CD4-positive, alpha-beta T cell treated with Interleukin-10 for 1 hour (primary cell): Measurements from ENCODE around the gene RSPH1.

Experiments
- DNase-seq: peaks from one replicate; pipeline ENCODE4 v3.0.0-alpha.2; 2020

RSPH1 gene

DNA sequence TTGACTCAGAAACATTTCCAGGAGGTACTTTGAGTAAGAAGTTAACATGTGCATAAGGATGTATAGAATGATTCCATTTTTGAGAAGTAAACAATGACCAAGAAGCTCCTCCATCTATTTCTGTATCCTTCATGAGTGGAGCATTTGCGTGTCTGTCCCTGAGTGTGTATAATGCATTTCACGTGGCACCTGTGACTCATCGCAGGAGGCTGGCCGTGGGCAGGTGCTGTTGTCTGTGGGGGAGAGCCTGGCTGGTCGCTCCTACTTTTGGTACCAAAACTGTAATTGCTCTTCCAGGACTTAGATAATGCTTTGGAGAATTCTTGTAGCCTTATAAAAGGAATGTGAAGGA lies 34.1 kb upstream of the RSPH1 start:
- no peak for DNase-seq

DNA sequence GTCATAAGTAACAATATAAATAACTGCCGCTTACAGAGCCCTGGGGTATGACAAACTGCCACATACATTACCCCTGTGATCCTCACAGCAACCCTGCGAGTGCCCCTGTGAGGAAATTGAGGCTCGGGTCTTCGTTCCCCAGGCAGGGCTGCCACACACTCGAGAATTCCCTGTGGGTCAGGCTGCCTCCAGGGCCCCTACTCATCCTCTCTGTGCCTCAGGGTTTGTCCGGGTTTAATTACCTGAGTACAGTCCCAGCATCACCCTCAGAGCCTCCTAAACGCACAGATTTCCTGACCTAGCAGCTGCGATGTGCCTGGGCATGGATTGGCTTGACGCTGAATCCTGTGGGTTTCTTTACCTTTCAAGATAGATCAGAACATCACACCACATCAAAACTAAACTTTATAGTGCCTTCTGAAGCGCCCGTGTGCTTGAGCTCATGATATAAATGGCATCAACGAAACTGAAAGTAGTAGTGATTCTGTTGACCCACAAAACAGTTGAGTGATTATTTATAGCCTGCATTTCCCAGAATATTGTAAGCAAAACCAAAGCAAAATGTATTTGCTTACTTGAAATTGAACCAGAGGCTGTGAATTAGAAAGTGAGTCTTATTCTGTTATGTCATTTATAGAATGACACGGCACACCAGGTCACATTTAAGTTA lies 31.6 kb upstream of the RSPH1 start:
- peak; percentile 83 for DNase-seq

DNA sequence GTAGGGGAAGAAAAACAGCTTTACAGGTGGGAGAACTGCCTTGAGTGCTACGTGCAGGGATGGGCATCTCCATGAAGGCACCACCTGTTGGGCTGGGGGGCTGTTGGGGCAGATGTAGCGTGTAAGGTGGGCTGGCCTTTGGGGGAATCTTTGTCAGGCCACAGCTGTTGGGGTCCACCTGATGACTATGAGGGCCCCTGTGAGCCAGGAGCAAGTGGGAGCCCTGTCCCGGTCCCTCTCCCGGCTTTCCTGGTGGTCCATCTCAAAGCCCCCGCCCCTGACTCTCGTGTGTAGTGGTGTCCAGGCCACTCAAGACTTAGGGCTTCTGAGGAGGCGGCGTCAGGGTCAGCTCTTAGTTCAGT lies 31.1 kb upstream of the RSPH1 start:
- no peak for DNase-seq

GRCh38 chr21:42526379-42526727 lies 30.3 kb upstream of the RSPH1 start:
- no peak for DNase-seq

DNA sequence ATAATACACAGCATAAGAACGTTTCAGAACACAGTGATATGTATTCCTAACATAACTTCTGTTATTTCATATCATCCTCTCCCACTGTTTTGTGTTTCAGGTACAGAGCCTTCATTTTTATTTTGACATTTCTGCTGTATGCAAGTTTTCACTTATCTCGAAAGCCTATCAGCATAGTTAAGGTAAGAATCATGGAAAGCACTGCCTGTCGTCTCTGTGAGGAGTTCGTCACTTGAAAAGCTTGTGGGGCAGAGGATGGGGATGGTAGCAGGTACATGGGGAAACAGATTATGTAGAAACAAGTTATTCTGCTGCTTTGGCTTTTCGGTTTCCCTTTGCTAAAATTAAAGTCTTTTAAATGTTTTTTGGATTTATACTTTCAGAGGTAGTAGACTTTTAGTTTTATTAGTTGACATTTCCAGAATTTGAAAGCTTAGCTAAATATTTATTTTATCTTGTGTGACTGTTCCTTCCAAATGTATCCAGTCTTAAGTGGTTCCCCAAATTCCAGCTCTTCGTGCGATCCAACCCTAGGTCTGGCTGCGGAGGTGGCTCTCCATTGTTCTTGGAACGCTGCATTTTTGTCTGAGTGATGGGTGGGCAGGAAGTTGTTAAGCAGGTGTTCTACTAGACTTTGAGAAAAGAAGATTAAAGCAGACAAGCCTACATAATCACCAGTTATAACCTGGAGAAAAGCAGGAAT lies 29.8 kb upstream of the RSPH1 start:
- no peak for DNase-seq

DNA sequence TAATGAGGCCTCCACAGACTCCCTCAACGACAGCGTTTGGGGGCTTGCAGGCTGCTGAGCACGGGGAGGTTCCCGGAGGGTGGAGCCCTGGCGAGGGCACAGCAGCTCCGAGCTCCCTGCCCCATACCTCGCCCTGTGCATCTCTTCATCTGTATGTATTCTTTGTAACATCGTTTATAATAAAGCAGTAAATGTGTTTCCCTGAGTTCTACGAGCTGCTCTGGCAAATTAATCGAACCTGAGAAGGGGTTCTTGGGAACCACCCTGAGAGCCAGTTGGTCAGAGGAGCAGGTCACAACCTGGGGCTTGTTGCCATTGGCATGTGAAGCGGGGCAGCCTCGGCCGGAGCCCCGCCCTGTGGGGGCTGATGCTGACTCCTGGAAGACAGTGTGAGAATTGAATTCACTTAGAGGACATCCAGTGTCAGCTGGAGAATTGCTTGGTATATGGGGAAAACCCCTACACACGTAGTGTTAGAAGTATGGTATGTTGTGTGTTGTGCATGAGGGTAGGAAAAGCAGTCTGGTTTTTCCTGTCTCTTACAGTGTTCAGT lies 29.1 kb upstream of the RSPH1 start:
- no peak for DNase-seq

- peak; percentile 69 for DNase-seq
Observed at GRCh38 chr21:42524341-42525028, 28.5 kb upstream of the RSPH1 start.

- DNase-seq = no peak
Observed at GRCh38 chr21:42523941-42524340, 27.9 kb upstream of the RSPH1 start.

- DNase-seq = no peak
Observed at GRCh38 chr21:42523211-42523610, 27.2 kb upstream of the RSPH1 start.

GRCh38 chr21:42522771-42523170 lies 26.7 kb upstream of the RSPH1 start:
- DNase-seq = no peak

DNA sequence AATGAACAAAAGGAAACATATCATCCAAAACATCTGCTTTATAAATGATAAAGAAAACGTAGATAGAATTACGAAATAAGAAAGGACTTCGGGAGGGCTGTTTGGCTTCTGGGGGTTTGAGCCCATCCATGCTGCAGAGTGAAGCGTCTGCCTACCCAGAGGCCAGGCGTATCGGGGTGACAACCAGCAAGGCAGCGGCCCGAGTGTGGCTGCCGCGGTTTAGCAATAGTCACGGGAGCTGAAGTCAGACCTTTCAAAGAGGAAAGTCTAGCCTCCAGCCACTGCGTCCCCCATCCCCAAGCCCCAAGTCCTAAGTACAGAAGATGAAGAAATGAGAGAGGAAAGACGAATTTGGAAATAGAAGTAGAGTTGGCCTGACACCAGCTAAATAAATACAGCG lies 26.2 kb upstream of the RSPH1 start:
- DNase-seq = no peak

DNA sequence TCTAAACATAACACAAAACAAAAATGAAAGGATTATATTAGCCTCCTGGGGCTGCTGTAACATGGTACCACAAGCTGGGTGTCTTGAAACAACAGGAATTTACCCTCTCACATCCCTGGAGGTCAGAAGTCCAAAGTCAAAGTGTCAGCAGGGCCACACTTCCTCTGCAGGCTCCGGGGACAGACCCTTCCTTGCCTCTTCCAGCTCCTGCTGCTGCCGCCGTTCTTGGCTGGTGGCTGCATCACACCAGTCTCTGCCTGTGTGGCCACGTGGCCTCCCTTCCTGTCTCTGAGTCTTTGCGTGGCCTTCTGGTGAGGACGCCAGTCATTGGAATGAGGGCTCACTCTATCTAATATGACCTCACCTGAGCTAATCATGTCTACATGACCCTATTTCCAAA lies 25.8 kb upstream of the RSPH1 start:
- DNase-seq = no peak

DNA sequence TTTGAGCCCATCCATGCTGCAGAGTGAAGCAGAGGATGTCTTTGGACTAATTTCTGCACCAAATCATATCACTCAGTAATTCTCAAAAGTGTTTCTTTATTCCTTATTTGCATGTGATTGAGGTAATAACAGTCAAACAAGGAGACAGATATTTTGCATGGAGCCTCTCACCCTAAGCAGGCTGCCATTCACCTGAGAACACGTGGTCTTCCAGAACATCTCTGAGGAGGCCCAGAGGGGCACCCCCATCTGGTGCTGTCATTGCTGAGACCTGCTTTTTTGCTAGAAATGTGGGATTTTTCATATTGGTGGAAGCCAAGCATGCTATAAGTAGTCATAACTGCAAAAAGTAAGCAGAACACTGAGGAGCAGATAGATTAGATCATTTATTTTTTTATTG lies 25.4 kb upstream of the RSPH1 start:
- no peak for DNase-seq

GRCh38 chr21:42520628-42521253 lies 24.7 kb upstream of the RSPH1 start:
- DNase-seq = no peak

GRCh38 chr21:42518626-42519025 lies 22.6 kb upstream of the RSPH1 start:
- no peak for DNase-seq

DNA sequence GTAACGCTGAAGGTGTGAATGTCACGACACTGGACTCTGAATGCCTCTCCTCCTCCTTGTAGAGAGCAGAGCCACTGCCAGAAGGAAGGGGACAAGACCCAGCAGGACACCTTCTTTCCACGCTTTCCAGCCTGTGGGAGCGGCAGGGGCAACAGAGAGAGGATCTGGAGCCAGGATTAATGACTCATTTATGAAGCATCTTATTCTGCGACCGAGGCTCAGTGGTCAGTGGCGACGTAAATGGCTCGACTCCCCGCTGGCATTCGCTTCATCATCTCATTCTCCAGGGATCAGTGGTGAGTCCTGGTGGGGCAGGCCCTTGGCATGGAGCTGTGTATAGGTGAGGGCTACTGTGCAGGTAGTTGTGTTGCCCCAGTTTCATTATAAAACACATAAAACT lies 22.2 kb upstream of the RSPH1 start:
- DNase-seq = no peak

- no peak for DNase-seq
Observed at GRCh38 chr21:42515708-42516502, 19.9 kb upstream of the RSPH1 start.

DNA sequence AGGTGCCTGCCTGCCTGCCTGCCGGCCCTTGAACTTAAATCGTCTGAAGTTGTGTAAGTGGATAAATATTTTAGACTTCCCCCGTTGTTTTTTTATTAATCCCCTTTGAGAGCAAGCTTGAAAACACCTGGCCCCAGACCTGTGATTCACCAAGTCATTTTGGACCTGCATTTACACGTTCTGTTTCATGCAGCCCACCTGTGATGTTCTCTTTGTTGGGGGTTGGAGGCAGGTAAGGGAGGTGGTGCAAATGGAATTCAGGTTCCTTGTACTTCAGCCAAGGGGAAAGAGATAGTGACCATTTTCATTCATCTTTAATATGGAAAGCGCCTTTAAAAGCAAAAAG lies 18.8 kb upstream of the RSPH1 start:
- DNase-seq = no peak

DNA sequence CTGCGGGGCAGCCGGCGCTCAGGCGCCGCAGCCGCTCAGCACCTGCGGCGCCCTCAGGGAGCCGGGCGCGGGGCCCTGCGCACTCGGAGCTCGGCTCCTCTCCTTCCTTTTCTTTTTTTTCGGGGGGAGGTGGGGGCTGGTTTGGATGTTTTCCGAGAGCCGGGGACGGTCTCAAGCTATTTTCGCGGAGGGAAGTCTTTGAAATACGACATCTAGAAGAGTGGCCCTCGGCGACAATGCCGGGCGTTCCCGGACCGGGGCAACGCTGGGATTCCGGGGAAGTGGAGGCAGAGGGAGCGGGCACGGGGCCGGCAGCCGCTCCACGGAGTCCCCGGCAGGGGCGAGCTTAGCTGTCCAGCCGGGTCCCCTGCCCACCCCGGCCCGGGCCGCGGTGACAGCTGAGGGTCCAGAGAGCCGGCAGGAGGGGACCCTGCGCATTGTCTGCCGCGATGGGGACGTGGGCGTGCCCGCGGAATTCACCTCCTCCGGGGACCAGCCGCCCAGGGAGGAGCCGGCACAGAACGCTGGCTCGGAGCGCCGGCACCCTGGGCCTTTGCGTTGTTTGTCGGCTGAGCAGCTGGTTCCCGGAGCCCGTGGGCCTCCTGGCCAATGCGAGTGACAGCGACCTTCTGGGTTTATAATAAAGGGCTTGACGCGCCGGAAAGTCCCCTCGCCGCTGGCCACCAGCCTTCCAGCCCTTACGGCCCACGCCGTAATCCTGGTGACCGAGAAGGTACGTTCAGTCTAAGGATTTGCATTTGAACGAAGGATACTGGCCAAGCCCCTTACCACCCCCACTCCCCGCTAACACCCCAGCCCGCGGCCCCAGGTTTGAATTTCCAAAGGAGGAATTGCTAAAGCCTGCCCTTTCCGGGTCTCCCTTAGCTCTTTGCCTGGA lies 18.2 kb upstream of the RSPH1 start:
- DNase-seq = peak; percentile 65

- peak; percentile 46 for DNase-seq
Observed at GRCh38 chr21:42513151-42513984, 17.3 kb upstream of the RSPH1 start, which contains the start of gene SLC37A1. TSS of gene SLC37A1 (plus strand) at chr21:42513852. CDS start at chr21:42518455, 4,603 bp downstream.
